Subcutaneous adipose tissue (tissue), 4 donors: ENCODE measurements around the gene DBI. TPM values are rescaled to one million over a fixed set of nuclear protein-coding genes. Genes with fewer than 3 reads are reported as not detected.

Experiments used
- CTCF ChIP-seq: fragments of 450-650 bp; IDR thresholded peaks from one replicate; pipeline ENCODE4 v1.5.1; 2016; ENCODE audit warnings: low read depth, mild to moderate bottlenecking, control low read depth, antibody characterized with exemption, moderate library complexity
- total RNA-seq, 4 donors: library from RNA; depleted of rRNA; stranded (reverse); fragments of >200 nt; gene quantifications; one replicate each; pipeline ENCODE4 v1.1.0, GENCODE V29; 2016

The DBI gene
- total RNA-seq, 4 donors from 2014 or later: 187 to 480 (median 327) TPM

DNA sequence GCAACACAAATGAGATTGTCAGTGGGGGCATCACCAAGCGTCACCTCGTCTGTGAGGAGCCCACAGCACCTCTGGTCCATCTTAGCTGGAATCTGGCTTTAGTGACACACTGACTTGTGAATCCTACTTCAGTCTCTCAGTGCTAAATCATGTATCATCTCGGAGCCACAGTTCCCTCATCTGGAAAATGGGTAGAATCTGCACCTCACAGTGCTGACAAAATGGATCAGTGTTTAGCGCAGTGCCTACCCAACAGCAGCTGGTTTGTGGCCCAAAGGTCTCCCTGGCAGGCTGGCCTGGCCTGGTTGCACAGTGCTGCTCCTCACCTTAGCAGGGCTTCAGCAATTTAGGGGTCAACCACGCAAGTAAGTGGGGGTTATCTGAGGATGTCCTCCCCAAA, 10.0 kb downstream of the DBI start:
- TF ChIP-seq CTCF: no peak

GRCh38 chr2:119377294-119377992, 10.7 kb downstream of the DBI start:
- TF ChIP-seq CTCF: no peak

DNA sequence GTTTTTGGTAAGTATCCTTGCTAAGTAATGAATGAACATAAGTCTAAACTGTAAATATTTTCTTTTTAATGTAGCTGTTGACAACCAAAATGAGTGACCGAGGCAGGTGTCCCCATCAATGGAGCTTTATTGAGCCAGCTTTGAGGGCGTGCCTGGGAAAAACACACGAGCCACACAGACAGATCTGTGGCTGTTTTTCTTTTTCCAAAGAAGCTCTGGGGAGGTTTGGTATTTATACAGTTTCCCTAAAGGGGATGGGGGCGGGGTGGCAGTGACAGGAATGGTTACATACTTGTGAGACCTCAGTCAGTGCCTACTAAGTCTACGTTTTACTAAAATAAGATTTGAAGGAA, 11.2 kb downstream of the DBI start:
- no peak for TF ChIP-seq CTCF

DNA sequence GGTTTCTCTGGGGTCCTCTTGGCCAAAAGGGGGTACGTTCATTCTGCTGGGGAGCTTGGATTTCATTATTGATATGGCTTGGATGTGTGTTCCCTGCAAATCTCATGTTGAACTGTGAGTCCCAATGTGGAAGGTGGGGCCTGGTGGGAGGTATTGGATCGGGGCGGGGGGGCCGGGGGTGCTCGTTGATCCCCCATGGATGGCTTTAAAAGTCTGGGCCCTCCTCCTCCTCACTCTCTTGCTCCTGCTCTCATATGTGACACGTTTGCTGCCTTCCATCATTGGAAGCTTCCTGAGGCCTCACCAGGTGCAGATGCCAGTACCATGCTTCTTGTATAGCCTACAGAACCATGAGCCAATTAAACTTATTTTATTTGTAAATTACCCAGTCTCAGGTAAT, 11.8 kb downstream of the DBI start:
- no peak for TF ChIP-seq CTCF

GRCh38 chr2:119383410-119384140, 16.8 kb downstream of the DBI start:
- TF ChIP-seq CTCF: no peak

- TF ChIP-seq CTCF: no peak
These were observed 18.2 kb downstream of the DBI start for GRCh38 chr2:119384971-119385370.

DNA sequence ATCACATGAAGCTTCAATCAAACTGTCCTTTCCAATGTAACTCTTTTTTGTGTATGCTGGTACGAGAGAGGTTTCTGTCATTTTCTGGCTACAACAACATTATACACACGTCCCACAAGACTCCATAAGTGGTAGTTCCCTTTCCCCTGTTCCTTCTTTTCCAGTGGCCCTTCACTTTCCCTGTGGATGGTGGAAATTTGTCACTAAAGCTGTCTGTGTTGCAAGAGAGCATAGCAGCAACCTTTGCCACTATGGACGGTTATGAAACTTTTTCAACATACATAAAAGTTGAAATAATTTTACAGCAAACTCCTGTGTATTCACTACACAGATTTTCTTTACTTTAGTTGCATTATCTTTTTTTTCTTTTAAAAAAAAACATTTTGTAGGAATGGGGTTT, 18.7 kb downstream of the DBI start:
- no peak for TF ChIP-seq CTCF
